Panc1 (cell line): ENCODE data around the gene CHD6.

Experiments
- CTCF ChIP-seq: fragments of 450-650 bp; IDR thresholded peaks from 2 replicates; pipeline ENCODE4 v1.5.1; 2017; ENCODE audit warnings: mild to moderate bottlenecking
- POLR2AphosphoS5 ChIP-seq: IDR thresholded peaks from 2 replicates; pipeline ENCODE4 v1.6.1; 2012; ENCODE audit warnings: mild to moderate bottlenecking, low read depth, low read length, moderate library complexity
- REST ChIP-seq, 2 experiments: IDR thresholded peaks; 2 replicates each; pipeline ENCODE4 v1.6.1; 2011 to 2012; ENCODE audit warnings: low read depth in 2 of 2, control low read depth in 1 of 2, low read length in 1 of 2, mild to moderate bottlenecking in 1 of 2, moderate library complexity in 1 of 2; ENCODE audit not compliant: insufficient read depth in 1 of 2
- SIN3A ChIP-seq: IDR thresholded peaks from 2 replicates; pipeline ENCODE4 v1.6.1; 2012; ENCODE audit warnings: low read depth, mild to moderate bottlenecking, low read length, moderate library complexity, borderline replicate concordance; ENCODE audit not compliant: insufficient read depth

GRCh38 chr20:41440882-41441281, 177.3 kb downstream of the CHD6 start:
- no peak for TF ChIP-seq CTCF
- TF ChIP-seq POLR2AphosphoS5: no peak
- no peak for TF ChIP-seq REST (IDR thresholded peaks at IDR 0.05; ENCODE audit: insufficient read depth in 1 of 2, low read depth in 2 of 2, low read length in 1 of 2)
- TF ChIP-seq SIN3A: no peak
